Stimulated activated CD4-positive, alpha-beta T cell treated with anti-CD3 and anti-CD28 coated beads, TNF-alpha, amount 100 ng/mL, for 24 hours (primary cell): ENCODE results near the gene THG1L.
A peak's percentile ranks its signal among the peaks of the same experiment; 100 is the strongest.
"Not testable (repeated sequence)": the region's sequence is repeated elsewhere in the genome, so short reads cannot be mapped to it uniquely, and the experiment has no call there.

Experiments used
- DNase-seq, 3 experiments: peaks; one replicate each; pipeline ENCODE4 v3.0.0-alpha.2; 2020; ENCODE audit warnings: low read depth in 3 of 3

THG1L gene

DNA sequence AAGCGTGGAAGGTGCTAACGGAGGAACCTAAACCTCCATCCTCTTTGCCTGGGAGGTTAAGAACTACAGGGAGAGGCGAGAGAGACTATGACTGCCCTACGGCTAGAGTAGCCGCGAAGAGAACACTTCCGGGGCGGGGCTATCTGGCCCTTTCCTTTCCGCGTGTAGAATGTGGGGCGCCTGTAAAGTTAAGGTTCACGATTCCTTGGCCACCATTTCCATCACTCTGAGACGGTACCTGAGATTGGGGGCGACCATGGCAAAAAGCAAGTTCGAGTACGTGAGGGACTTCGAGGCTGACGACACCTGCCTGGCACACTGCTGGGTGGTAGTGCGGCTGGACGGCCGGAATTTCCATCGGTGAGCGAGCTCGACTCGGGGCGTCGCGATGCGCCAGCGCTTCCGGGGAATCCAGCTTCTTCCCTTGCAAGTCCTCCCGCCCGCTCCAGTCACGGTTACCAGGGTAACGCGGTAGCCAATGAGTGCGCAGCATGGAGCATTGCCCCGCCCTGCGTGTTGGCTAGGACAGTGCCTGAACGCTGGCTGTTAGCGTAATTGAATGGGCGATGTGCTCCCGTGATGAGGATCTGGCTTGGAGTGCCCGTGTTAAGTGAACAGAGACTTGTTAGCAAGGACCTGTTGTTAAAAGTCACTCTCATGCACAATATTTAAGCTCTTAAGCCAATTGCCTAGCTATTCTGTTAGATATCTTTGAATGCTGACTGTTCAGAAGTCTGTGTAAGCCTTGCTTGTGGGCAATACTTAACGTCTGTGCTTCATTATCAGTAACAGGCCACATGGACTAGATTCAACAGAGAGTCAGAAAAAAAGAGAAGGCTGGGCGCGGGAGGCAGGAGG is at the start of gene THG1L:
THG1L (plus strand) TSS at position 149 of the 858 bp plus-strand sequence; CDS start at position 170, 21 bp downstream.
- peak; percentile 96 to 99 (median 99) for DNase-seq

DNA sequence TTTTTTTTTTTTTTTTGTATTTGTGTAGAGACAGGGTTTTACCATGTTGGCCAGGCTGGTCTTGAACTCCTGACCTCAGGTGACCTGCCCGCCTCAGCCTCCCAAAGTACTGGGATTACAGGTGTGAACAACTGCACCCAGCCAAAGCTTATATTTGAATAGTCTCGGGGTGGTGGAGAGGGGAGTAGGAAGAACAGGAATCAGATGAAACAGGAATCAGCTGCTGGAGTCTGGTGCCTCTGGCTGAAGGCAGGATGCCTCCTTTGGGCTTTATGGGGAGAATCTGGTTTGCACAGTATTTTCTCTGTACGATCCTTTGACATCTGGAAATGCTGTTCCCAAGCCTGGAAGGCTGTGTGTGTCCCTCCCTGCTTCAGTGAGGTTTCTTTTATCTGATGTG is 49.0 kb upstream of the THG1L start:
- no peak for DNase-seq

DNA sequence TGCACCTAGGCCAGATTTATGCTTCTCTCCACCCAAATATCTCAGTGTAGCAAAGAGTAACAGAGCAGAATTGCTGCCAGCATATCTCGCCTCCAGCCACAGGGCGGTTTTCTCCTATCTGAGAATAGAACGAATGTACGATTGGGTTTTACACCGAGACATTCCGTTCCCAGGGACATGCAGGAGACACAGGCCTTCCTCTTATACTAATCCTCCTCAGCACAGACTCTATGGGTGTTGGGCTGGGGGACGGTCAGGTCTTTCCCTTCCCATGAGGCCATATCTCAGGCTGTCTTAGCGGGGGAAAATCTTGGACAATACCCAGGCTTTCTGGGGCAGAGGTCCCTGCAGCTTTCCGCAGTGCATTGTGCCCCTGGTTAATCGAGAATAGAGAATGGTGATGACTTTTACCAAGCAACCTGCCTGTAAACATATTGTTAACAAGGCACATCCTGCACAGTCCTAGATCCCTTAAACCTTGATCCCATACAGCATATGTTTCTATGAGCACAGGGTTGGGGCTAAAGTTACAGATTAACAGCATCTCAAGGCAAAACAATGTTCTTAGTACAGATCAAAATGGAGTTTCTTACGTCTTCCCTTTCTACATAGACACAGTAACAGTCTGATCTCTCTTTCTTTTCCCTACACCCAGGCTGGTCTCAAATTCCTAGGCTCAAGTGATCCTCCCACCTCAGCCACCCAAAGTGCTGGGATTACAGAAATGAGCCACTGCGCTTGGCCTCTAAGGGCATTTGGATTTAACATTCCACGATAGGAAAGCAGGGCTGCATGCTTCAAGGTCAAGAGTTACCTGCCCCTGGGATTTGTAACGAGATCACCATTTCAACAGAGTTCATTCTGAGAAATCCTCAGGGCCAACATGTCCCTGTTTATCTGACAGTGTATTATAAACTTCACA is 44.7 kb upstream of the THG1L start:
- DNase-seq = not testable (repeated sequence)

DNA sequence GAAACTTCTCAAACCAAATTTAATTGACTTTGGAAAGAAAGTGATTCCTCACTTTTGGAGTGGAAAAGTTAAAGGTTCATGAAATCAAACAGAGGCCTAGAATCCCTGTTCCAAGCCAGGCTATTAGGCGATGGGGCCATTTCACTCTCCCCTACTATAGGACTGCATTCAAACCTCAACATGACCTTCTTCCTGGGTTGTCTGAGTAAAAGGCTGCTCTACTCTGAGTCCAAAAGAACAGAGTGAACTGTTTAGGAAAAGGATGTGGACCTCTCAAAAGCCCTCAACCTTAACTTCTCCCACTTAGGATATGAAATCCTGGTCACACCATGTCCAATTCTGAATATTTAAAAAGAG is 44.0 kb upstream of the THG1L start:
- DNase-seq = no peak

DNA sequence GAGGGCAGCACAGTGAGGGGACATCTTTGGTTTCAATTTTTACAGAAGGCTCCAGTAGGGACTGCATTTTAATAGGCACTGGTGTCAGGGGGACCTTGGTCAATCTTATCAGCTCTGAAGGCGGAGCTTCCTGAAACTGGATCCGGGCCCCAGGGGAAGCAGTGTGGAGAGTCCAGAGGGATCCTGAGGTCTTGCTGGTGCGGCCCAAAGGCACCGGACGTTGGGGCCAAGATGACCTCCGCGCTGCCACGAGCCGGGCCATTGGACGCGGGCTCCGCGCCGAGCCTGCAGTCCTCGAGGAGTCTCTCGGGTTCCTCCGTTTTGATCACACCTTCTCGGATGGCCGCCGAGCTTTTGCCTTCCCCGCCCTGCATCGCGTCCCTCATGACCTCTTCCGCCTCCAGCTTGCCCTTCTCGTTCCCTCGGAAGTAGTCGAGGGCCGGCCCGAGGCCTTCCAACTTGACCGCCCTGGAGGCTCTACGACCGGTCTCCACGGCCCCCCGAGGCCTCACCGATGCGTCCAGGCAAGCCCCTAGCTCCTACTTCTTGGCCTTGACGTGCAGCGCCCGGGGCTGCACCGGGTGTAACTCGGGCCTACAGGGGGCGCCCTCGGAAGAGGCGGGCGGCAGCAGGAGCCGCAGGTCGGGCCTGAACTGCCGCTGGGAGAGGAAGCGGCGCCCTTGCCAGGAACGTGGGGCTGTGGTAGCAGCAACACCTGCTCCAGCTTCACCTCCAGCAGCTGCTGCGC is 41.1 kb upstream of the THG1L start:
- peak in 1 of 3 experiments; percentile 28 for DNase-seq

DNA sequence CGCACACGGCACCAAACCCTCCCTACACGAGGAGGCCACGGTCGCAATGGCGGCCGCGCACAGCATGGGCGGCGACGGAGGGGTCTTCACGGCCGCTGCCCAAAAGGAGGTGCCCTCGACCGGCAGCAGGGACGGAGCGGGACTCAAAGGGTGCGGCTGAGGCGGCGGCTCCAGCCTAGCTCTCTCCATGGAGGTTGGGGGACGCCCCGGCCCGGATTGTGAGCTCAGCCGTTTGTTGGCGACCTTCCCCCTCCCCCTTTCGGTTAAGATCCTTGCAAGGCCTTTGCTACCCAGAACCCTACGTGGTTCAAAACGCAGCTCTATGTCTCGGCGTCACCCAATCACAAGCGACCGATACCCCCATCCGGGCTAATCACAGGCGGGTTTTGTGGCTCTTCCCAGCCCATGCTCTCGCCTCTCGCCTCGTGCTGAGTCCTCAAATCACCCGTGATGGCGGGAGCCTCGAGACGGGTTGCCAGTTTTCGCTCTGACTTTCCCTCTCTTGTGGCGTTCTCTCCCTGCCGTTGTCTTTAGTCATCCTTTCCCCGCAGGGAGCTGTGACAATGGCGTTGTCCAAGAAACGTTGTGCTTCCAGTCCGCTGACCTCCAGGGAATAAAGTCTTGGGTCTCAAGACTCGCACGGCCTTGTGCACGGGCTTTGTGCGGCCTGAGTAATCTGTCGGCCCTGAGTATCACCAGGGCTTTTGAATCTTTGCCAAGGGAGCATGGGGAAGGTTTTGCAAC is 40.4 kb upstream of the THG1L start:
- no peak for DNase-seq

DNA sequence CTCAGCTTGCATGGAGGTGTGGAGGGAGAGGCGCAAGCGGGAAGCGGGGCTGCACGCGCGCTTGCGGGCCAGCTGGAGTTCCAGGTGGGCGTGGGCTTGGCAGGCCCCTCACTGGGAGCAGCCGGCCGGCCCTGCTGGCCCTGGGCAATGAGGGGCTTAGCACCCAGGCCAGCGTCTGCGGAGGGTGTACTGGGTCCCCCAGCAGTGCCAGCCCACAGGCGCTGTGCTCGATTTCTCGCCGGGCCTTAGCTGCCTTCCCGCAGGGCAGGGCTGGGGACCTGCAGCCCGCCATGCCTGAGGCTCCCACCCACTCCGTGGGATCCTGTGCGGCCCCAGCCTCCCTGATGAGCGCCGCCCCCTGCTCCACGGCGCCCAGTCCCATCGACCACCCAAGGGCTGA is 37.4 kb upstream of the THG1L start:
- not testable (repeated sequence) for DNase-seq

DNA sequence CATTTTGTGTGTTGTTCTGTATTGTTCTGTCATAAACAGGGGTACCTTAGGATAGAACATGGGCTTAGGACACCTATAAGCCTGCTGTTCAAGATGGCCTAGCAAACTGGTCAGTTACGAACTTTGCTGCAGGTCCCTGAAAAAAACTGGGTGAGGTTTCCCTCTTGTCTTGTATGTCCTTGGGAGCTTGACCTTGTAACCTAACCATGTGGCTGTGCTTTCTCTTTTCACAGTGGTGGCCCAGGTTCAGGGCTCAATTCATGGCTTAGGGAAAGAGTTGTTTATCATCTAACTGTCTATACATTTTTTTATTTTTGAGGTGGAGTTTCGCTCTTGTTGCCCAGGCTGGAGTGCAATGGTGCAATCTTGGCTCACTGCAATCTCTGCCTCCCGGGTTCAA is 35.1 kb upstream of the THG1L start:
- DNase-seq = not testable (repeated sequence)

DNA sequence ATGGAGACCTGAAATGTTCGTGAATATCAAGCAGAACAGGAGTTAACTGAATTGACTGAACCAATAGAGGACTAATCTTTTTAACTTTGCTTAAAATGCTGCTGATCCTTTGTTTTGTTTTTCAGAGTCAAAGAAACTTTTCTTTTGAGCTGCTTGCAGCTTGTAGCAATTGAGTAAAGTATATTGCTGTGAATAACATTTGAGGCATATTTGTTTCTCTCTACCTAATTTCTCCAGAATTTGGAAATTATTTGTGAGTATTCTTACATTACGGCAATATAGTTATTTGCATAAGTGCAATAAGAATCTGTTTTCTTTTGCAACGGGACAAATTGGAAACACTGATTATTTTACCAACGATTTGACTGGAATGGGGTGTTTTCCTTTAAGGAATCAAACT is 32.5 kb upstream of the THG1L start:
- DNase-seq = not testable (repeated sequence)

DNA sequence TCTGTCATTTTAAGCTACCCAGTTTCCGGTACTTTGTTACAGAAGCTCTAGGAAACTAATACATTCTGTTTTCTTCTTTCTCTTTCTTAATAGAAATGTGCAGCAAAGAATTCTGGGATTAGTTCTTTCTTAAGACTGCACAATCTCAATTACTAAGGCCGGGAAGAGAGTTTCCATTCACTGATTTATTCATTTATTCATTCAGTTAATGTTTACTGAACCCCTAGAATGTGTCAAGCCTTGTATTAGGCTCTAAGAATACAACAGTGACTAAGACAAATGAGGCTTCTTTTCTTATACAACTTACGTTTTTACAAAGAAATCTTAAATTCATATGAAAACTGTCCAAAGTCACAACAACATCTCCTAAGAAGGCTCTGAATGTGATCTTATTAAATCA is 27.5 kb upstream of the THG1L start:
- DNase-seq = no peak

DNA sequence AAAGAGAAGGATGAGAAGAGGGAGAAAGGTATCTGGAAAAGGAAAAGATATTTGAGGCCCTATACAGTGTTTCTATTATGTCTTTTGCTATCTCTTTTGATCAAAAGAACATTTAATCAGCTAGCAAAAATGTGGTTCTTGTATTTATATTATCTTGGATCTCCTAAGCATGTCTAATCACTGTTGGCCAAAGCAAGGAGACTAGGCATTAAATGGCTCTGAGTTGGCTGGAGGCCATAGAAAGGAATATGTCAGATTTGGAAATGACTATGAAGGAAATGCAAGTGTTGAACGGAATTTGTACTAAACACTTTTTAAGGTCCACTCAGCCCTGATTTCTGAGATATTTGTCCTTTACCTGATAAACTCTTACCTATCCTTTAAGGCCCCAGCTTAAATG is 22.4 kb upstream of the THG1L start:
- no peak for DNase-seq

DNA sequence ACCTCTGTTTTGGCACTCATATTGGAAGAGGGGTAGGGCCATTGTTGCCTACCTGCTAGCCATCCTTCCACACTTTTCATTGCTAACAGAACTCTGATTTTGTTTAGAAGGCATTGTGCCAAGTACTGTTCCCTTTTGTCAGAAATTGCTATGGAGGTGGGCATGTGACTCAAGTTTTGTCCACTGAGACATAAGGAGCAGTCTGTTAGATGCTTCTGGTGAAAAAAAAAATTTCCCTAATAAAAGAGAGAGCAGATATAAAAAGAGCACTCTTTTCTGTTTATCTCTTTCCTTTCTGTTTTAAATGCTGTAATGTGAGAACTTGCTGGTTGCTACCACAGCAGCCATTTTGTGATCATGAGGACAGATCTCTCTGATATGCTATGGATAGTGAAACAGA is 21.9 kb upstream of the THG1L start:
- DNase-seq = no peak

DNA sequence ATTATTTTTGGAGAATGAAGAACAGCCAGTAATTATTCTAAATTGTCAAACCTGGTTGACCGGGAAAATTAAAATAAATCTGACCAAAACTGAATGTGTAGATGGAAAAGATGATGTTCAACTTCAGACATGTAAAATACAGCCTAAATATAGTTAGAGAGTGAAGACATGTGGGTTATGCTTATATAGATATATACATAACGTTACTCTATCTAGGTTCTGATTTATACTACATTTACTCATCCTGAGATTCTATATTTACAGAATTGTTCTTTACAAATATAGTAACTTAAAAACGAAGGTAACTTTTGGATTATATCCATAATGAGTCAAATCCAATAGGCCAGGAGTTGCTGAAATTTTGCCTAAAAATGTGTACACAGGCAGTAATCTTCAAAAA is 20.8 kb upstream of the THG1L start:
- DNase-seq = no peak

DNA sequence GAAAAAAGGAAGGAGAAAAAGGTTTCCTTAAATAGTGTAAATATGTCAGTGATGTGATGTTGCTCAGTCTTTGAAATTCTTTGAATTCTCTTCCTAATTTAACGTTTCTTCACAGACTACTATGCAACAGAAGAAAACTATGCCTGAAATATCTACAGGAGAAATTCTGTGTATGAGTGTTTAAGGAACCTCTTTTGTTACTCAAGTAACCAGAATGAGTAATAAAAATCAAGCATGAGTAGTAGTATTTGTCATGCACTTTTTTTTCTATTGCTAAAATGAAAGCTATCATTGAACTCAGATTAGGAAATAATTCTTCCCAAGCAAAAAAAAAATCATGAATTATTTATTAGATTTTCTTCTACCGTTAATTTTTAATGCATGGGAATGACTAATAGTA is 20.3 kb upstream of the THG1L start:
- no peak for DNase-seq

DNA sequence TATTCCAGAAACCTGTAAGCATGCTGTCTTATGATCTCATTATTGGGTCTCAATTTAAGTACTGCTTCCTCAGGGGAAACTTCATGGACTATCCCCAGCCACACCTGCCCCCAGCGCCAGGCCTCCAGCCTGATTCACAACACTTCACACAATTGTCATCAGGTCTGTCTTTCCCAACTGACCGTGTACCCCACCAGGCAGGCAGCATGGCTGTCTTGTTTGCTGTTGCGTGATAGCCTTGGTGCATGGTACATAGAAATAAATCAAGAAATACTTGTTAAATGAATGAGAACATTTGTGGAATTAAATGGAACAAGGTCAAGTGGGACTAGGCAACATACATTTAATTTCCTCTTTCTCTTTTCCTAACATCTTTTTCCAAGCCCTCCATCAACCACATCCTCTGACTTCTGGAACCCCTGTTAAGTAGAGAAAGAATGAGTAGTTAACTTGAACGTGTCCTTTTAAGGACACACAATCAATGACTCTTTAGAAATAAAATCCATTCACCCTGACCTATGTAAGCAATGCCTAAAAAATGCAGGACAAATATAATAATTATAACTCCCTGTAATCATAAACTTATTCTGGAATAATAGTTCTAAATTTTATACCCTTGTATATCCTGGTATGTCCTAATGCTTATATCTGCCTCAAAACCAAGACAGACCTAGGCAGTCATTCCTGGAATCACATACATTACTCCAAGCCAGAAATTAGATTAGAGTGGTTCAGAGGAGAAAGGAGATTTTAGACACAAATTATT is 17.2 kb upstream of the THG1L start:
- no peak for DNase-seq

DNA sequence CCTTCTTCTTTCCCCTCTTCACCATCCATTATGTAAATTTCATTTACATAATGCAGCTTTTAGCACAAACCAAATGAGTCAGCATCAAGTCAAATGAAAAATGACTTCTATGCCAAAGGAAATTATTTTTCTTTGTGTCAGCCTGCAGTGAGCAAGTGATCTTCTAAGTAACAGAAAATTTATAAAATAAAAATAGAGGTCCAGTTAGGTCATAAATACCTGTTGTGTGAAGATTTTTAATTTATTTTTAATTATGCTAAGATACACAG is 16.7 kb upstream of the THG1L start:
- no peak for DNase-seq

DNA sequence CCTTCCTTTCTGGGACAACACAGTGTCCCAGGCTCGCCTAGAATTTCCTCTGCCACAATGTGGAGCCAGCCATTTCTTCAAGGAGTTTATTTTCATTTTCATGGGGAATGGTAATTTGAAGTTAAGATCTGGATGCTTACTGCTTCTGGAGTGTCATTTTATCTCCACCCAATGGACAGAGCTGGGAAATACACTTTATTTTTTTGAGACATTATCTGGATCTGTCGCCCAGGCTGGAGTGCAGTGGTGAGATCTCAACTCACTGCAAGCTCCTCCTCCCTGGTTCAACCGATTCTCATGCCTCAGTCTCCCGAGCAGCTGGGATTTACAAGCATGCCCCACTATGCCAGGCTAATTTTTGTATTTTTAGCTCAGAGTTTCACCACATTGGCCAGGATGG is 12.7 kb upstream of the THG1L start:
- no peak for DNase-seq

DNA sequence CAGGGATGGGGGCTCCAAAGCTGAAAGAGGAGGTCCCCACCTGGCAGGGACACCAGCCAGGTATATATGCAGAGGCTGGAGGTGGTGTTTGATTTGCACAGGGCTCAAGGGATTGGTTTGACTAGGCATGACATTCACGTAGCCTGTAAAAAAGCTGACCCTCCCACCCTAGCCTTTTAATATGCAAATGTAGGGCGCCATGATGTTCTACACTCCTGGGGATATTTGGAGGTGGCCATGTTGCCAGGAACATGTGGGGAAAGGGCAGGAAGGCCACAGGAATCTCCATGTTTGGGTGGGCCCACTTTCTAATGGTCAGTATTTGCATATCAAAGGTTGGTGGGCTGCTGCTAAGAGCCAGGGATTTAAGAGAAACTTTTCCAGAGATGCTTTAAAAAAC is 12.0 kb upstream of the THG1L start:
- no peak for DNase-seq

DNA sequence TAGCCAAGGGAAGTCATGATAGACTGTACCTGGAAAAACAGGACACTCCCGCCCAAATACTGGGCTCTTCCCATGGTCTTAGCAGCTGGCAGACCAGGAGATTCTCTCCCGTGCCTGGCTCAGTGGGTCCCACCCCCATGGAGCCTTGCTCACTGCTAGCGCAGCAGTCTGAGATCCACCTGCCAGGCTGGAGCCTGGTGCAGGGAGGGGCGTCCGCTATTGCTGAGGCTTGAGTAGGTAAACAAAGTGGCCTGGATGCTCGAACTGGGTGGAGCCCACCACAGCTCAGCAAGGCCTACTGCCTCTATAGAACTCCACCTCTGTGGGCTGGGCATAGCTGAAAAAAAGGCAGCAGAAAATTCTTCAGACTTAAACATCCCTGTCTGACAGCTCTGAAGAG is 10.1 kb upstream of the THG1L start:
- no peak for DNase-seq

DNA sequence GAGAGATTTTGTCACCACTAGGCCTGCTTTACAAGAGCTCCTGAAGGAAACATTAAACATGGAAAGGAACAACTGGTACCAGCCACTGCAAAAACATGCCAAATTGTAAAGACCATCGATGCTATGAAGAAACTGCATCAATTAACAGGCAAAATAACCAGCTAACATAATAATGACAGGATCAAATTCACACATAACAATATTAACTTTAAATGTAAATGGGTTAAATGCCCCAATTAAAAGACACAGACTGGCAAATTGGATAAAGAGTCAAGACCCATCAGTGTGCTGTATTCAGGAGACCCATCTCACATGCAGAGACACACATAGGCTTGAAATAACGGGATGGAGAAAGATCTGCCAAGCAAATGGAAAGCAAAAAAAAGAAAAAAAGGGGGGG is 8.3 kb upstream of the THG1L start:
- DNase-seq = not testable (repeated sequence)

DNA sequence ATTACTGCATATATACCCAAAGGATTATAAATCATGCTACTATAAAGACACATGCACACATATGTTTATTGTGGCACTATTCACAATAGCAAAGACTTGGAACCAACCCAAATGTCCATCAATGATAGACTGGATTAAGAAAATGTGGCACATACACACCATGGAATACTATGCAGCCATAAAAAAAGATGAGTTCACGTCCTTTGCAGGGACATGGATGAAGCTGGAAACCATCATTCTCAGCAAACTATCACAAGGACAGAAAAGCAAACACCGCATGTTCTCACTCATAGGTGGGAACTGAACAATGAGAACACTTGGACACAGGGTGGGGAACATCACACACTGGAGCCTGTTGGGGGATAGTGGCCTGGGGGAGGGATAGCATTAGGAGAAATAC is 4.6 kb upstream of the THG1L start:
- DNase-seq = not testable (repeated sequence)
